Tibial nerve (tissue), 4 donors: ENCODE data around the gene MBP. TPM values are rescaled to one million over a fixed set of nuclear protein-coding genes. Genes with fewer than 3 reads are reported as not detected.

Experiments used
- DNase-seq, 2 donors: peaks; one replicate each; pipeline ENCODE4 v3.0.0-alpha.2; 2019; ENCODE audit warnings: low spot score in 2 of 2
- H3K27ac ChIP-seq, 4 donors: fragments of 200-600 bp; sonication (generic) in 3 of 4; one replicate each; pipeline ENCODE4 v1.5.1; 2017 to 2019; ENCODE audit warnings: mild to moderate bottlenecking in 1 of 4
- H3K27me3 ChIP-seq, 2 donors: fragments of 200-600 bp; sonication (generic) in 1 of 2; one replicate each; pipeline versions ENCODE4 v1.5.1 to v1.6.0; 2017 to 2019
- H3K36me3 ChIP-seq, 3 donors: fragments of 200-600 bp; sonication (generic); one replicate each; pipeline ENCODE4 v1.5.1; 2018 to 2019
- H3K4me1 ChIP-seq, 4 donors: fragments of 200-600 bp; sonication (generic) in 3 of 4; one replicate each; pipeline ENCODE4 v1.5.1; 2017 to 2019
- H3K4me3 ChIP-seq, 4 donors: fragments of 200-600 bp; sonication (generic) in 3 of 4; one replicate each; pipeline ENCODE4 v1.5.1; 2017 to 2019; ENCODE audit warnings: mild to moderate bottlenecking in 1 of 4, moderate library complexity in 1 of 4
- H3K9me3 ChIP-seq, 4 donors: fragments of 200-600 bp; sonication (generic) in 3 of 4; one replicate each; pipeline ENCODE4 v1.5.1; 2017 to 2019
- CTCF ChIP-seq, 5 experiments: fragments of 200-600 bp in 3 of 5; fragments of 450-650 bp in 2 of 5; sonication (generic) in 3 of 5; IDR thresholded peaks; one replicate each; pipeline ENCODE4 v1.5.1; 2016 to 2019; ENCODE audit warnings: antibody characterized with exemption in 5 of 5, mild to moderate bottlenecking in 3 of 5, moderate library complexity in 2 of 5
- EP300 ChIP-seq, 2 donors: sonication (generic); formaldehyde crosslinking; IDR thresholded peaks; one replicate each; pipeline ENCODE4 v1.6.1; 2017; ENCODE audit warnings: antibody characterized with exemption in 2 of 2, mild to moderate bottlenecking in 1 of 2
- POLR2A ChIP-seq, 2 donors: fragments of 450-650 bp; IDR thresholded peaks; one replicate each; pipeline ENCODE4 v1.6.1; 2017; ENCODE audit warnings: antibody characterized with exemption in 2 of 2, mild to moderate bottlenecking in 2 of 2, moderate library complexity in 2 of 2
- WGBS, 2 donors: methylation state at CpG; one replicate each; pipeline ENCODE4 v1.1.5; 2018; 5-methylcytosine and 5-hydroxymethylcytosine counted together
- total RNA-seq, 4 donors: library from RNA; depleted of rRNA; stranded (reverse); fragments of >200 nt; gene quantifications; one replicate each; pipeline ENCODE4 v1.1.0, GENCODE V29; 2016

MBP gene
- total RNA-seq, 4 donors from 2014 or later, result 831 to 1,485 (median 1,405) TPM

- no peak overlapping the region for H3K27ac ChIP-seq
- no peaks in the 10 kb centered on the region for H3K36me3 ChIP-seq
- no peak for DNase-seq
- H3K4me3 ChIP-seq, result no peak overlapping the region
- no peaks in the 10 kb centered on the region for H3K27me3 ChIP-seq
- peaks cover 0 to 6% (median 0%) of the 10 kb centered on the region in 4 donors for H3K4me1 ChIP-seq
- 89 to 91% methylated on average over 22 of the region's 22 CpGs for WGBS, 2 donors
- TF ChIP-seq POLR2A (IDR thresholded peaks at IDR 0.05), result no peak
- no peaks in the 10 kb centered on the region for H3K9me3 ChIP-seq
Observed at GRCh38 chr18:77151772-77152520, 19.4 kb upstream of the MBP start.

- DNase-seq, result no peak
- Histone ChIP-seq H3K27ac (no peak overlapping the region), H3K27me3 (no peaks in the 10 kb centered on the region), H3K9me3 (no peaks in the 10 kb centered on the region), H3K4me1 (peaks cover 0 to 6% (median 0%) of the 10 kb centered on the region in 4 donors), H3K36me3 (no peaks in the 10 kb centered on the region), H3K4me3 (no peak overlapping the region)
- TF ChIP-seq POLR2A (IDR thresholded peaks at IDR 0.05), result no peak
- TF ChIP-seq CTCF (IDR thresholded peaks at IDR 0.05), result no peak
- no peak for TF ChIP-seq EP300 (IDR thresholded peaks at IDR 0.05)
- 81 to 87% methylated on average over 8 of the region's 8 CpGs for WGBS, 2 donors
Observed at GRCh38 chr18:77151033-77151771, 18.6 kb upstream of the MBP start.

- no peak overlapping the region for H3K4me3 ChIP-seq
- no peaks in the 10 kb centered on the region for H3K27me3 ChIP-seq
- peaks cover 0 to 6% (median 0%) of the 10 kb centered on the region in 4 donors for H3K4me1 ChIP-seq
- no peak for TF ChIP-seq POLR2A (IDR thresholded peaks at IDR 0.05)
- TF ChIP-seq CTCF (IDR thresholded peaks at IDR 0.05), result no peak
- no peak for TF ChIP-seq EP300 (IDR thresholded peaks at IDR 0.05)
- no peak for DNase-seq
- peak overlapping the region in 1 of 4 donors; percentile 50 for H3K27ac ChIP-seq
- no peaks in the 10 kb centered on the region for H3K9me3 ChIP-seq
- WGBS, 2 donors, result 41 to 42% methylated on average over 4 of the region's 4 CpGs
- no peaks in the 10 kb centered on the region for H3K36me3 ChIP-seq
Observed at GRCh38 chr18:77150588-77150987, 18.0 kb upstream of the MBP start.

GRCh38 chr18:77148289-77148688 lies 15.7 kb upstream of the MBP start:
- DNase-seq, result no peak
- Histone ChIP-seq H3K27me3 (no peaks in the 10 kb centered on the region), H3K36me3 (no peaks in the 10 kb centered on the region), H3K9me3 (peaks cover 0 to 6% (median 0%) of the 10 kb centered on the region in 4 donors), H3K27ac (no peak overlapping the region), H3K4me1 (peaks cover 0 to 6% (median 0%) of the 10 kb centered on the region in 4 donors), H3K4me3 (no peak overlapping the region)
- WGBS, 2 donors, result 83 to 88% methylated on average over 2 of the region's 2 CpGs
- TF ChIP-seq POLR2A (IDR thresholded peaks at IDR 0.05) (no peak), EP300 (IDR thresholded peaks at IDR 0.05) (no peak), CTCF (IDR thresholded peaks at IDR 0.05) (no peak)

- H3K9me3 ChIP-seq, result peaks cover 0 to 14% (median 0%) of the 10 kb centered on the region in 4 donors
Observed at GRCh38 chr18:77147418-77147852, 14.9 kb upstream of the MBP start.

More at GRCh38 chr18:77147418-77147852, 14.9 kb upstream of the MBP start:
- peak overlapping the region in 1 of 4 donors; percentile 11 for H3K27ac ChIP-seq
- H3K36me3 ChIP-seq, result no peaks in the 10 kb centered on the region
- no peak overlapping the region for H3K4me3 ChIP-seq
- H3K27me3 ChIP-seq, result no peaks in the 10 kb centered on the region
- DNase-seq, result no peak
- peaks cover 0 to 6% (median 0%) of the 10 kb centered on the region in 4 donors for H3K4me1 ChIP-seq
- WGBS, 2 donors, result 65 to 75% methylated on average over 3 of the region's 3 CpGs
- TF ChIP-seq POLR2A (IDR thresholded peaks at IDR 0.05) (no peak), CTCF (IDR thresholded peaks at IDR 0.05) (no peak), EP300 (IDR thresholded peaks at IDR 0.05) (no peak)
